HepG2 (cell line): ENCODE results near the gene CNP. TPM values are rescaled to one million over a fixed set of nuclear protein-coding genes. Genes with fewer than 3 reads are reported as not detected.

Source experiments
- ATAC-seq: fragments of 200-7000 bp; cut with Tn5 transposase; 3 replicates; pipeline ENCODE4 v1.9.1; 2020; ENCODE audit warnings: mild to moderate bottlenecking, moderate library complexity
- BruUV-seq: library from RNA; stranded (reverse); fragments of 400-500 nt; replicated peaks from 2 replicates; lab custom pipeline; 2021; lab: Mats Ljungman, UMichigan
- CTCF ChIA-PET: fragments of 300-600 bp; formaldehyde crosslinking; extraction: SDS; loops from one replicate; lab custom pipeline; 2021; ENCODE audit warnings: low total read pairs, inconsistent platforms, low intra/inter-chr PET ratio; lab: Yijun Ruan, JAX
- POLR2A ChIA-PET: fragments of 350-600 bp; sonication (Branson Sonifier 250); formaldehyde crosslinking; loops from one replicate; lab custom pipeline; 2020; ENCODE audit warnings: antibody characterized with exemption, inconsistent platforms; lab: Yijun Ruan, JAX
- DNase-seq: peaks from one replicate; pipeline ENCODE4 v3.0.0-alpha.2; 2015; ENCODE audit warnings: low spot score
- FAIRE-seq: peaks from 3 replicates; lab custom pipeline; 2011; peaks lifted over from hg19 to GRCh38; lab: Jason Lieb, UNC
- H2AFZ ChIP-seq: one replicate; pipeline ENCODE4 v1.6.1; 2011; ENCODE audit warnings: low read length, inconsistent platforms
- H3K27ac ChIP-seq: fragments of 300-600 bp; 3 replicates; pipeline ENCODE4 v1.8.0; 2011; ENCODE audit warnings: mixed run types, mild to moderate bottlenecking, mixed read lengths, low read length, inconsistent platforms; ENCODE audit not compliant: insufficient read depth; ENCODE audit errors: extremely low read length
- H3K27me3 ChIP-seq, 2 experiments: fragments of 200-600 bp in 1 of 2; 2 replicates in 1 of 2; 3 replicates in 1 of 2; pipeline versions ENCODE4 v1.6.0 to v1.8.0; 2011; ENCODE audit warnings: low read length in 2 of 2, mild to moderate bottlenecking in 2 of 2, moderate library complexity in 2 of 2, inconsistent platforms in 1 of 2; ENCODE audit not compliant: insufficient read depth in 2 of 2, control insufficient read depth in 1 of 2
- H3K36me3 ChIP-seq, 2 experiments: fragments of 200-600 bp in 1 of 2; replicated peaks in 1 of 2; 2 replicates in 1 of 2; 3 replicates in 1 of 2; pipeline versions ENCODE4 v1.5.1 to v1.8.0; 2011; ENCODE audit warnings: low read length in 2 of 2, inconsistent platforms in 1 of 2; ENCODE audit not compliant: insufficient read depth in 2 of 2, control insufficient read depth in 1 of 2
- H3K4me1 ChIP-seq: 2 replicates; pipeline ENCODE4 v1.5.1; 2012; ENCODE audit warnings: low read length, inconsistent platforms; ENCODE audit not compliant: insufficient read depth
- H3K4me2 ChIP-seq: 2 replicates; pipeline ENCODE4 v1.6.0; 2011; ENCODE audit warnings: low read depth, low read length, inconsistent platforms
- H3K4me3 ChIP-seq, 3 experiments: fragments of 200-600 bp in 1 of 3; sonication (generic), shearing (Covaris generic) in 1 of 3; replicated peaks in 1 of 3; 2 replicates each; pipeline ENCODE4 v1.5.1; 2011 to 2016; ENCODE audit warnings: low read length in 3 of 3, inconsistent platforms in 2 of 3, low read depth in 2 of 3, mild to moderate bottlenecking in 2 of 3, control low read depth in 1 of 3, mixed read lengths in 1 of 3; ENCODE audit not compliant: insufficient read depth in 1 of 3
- H3K79me2 ChIP-seq: one replicate; pipeline ENCODE4 v1.6.1; 2011; ENCODE audit warnings: low read length, inconsistent platforms; ENCODE audit not compliant: insufficient read depth
- H3K9ac ChIP-seq: 2 replicates; pipeline ENCODE4 v1.6.0; 2011; ENCODE audit warnings: mild to moderate bottlenecking, low read depth, low read length, inconsistent platforms; ENCODE audit not compliant: insufficient read depth
- H3K9me3 ChIP-seq: 2 replicates; pipeline ENCODE4 v1.5.1; 2012; ENCODE audit warnings: mild to moderate bottlenecking, low read length
- H4K20me1 ChIP-seq: 2 replicates; pipeline ENCODE4 v1.6.0; 2011; ENCODE audit warnings: inconsistent platforms, mild to moderate bottlenecking, low read length, moderate library complexity; ENCODE audit not compliant: insufficient read depth
- BRCA1 ChIP-seq: sonication (generic); formaldehyde crosslinking; IDR thresholded peaks from 2 replicates; pipeline ENCODE4 v1.4.0; 2020; ENCODE audit warnings: missing genetic modification reagents
- GZF1 ChIP-seq: sonication (generic); formaldehyde crosslinking; IDR thresholded peaks from 2 replicates; pipeline ENCODE4 v1.5.1; 2020; ENCODE audit warnings: mild to moderate bottlenecking, missing genetic modification reagents
- HNF4A ChIP-seq: sonication (generic); formaldehyde crosslinking; IDR thresholded peaks from 2 replicates; pipeline ENCODE4 v1.4.0; 2020; ENCODE audit warnings: missing genetic modification reagents
- IRX3 ChIP-seq: sonication (generic); formaldehyde crosslinking; IDR thresholded peaks from 2 replicates; pipeline ENCODE4 v1.8.1; 2023; ENCODE audit warnings: mild to moderate bottlenecking, low read depth, missing genetic modification reagents, borderline replicate concordance
- PPARG ChIP-seq: conservative IDR thresholded peaks from 2 replicates; pipeline ENCODE4 v1.6.1; 2016; ENCODE audit warnings: missing biosample characterization, missing genetic modification reagents
- PREB ChIP-seq: sonication (generic); formaldehyde crosslinking; IDR thresholded peaks from 2 replicates; pipeline ENCODE4 v1.4.0; 2020; ENCODE audit warnings: missing genetic modification reagents
- RBAK ChIP-seq: sonication (generic); formaldehyde crosslinking; IDR thresholded peaks from 2 replicates; pipeline ENCODE4 v1.5.1; 2020; ENCODE audit warnings: mild to moderate bottlenecking, missing genetic modification reagents
- ZNF33A ChIP-seq: sonication (generic); formaldehyde crosslinking; IDR thresholded peaks from 2 replicates; pipeline ENCODE4 v1.5.1; 2020; ENCODE audit warnings: missing genetic modification reagents, mild to moderate bottlenecking, moderate library complexity, borderline replicate concordance
- ZNF382 ChIP-seq: sonication (generic); formaldehyde crosslinking; IDR thresholded peaks from 2 replicates; pipeline ENCODE4 v1.5.0; 2020; ENCODE audit warnings: missing genetic modification reagents, mild to moderate bottlenecking, borderline replicate concordance
- ZNF629 ChIP-seq: sonication (generic); formaldehyde crosslinking; conservative IDR thresholded peaks from 2 replicates; pipeline ENCODE4 v1.5.0; 2020; ENCODE audit warnings: missing genetic modification reagents
- ZNF879 ChIP-seq: sonication (generic); formaldehyde crosslinking; IDR thresholded peaks from 2 replicates; pipeline ENCODE4 v1.8.1; 2023; ENCODE audit warnings: missing genetic modification reagents
- WGBS: methylation state at CpG from one replicate; pipeline ENCODE4 v1.1.6; 2017; ENCODE audit warnings: low lambda C conversion rate; 5-methylcytosine and 5-hydroxymethylcytosine counted together
- in situ Hi-C: cut with HindIII; loops from 2 replicates; pipeline ENCODE4 v1.10.0; 2017; ENCODE audit warnings: low pct_unique_long_range_greater_than_20kb; ENCODE audit not compliant: extremely low pct_ligation_motif_present
- intact Hi-C: fragments of 100-400 bp; cut with micrococcal nuclease; formaldehyde crosslinking; loops from one replicate; pipeline ENCODE4 v1.10.0; 2022; ENCODE audit not compliant: unreplicated experiment
- polyA plus RNA-seq, 8 experiments: library from polyadenylated mRNA; depleted of rRNA in 3 of 8; stranded (reverse) in 7 of 8; unstranded in 1 of 8; fragments of >200 nt; fragmentation: Illumina TruSeq in 4 of 8; extraction: Trizol in 4 of 8; gene quantifications; 2 replicates each; pipeline versions ENCODE4 v1.2.1 to v1.2.3, GENCODE V29; 2011 to 2016; ENCODE audit warnings: low read depth in 4 of 8, missing spikeins in 1 of 8, mixed read lengths in 1 of 8; ENCODE audit not compliant: insufficient read depth in 1 of 8
- total RNA-seq, 5 experiments: library from RNA; depleted of rRNA; stranded (reverse); fragments of >200 nt; fragmentation: Illumina TruSeq; extraction: Trizol; gene quantifications; 2 replicates each; pipeline ENCODE4 v1.2.3, GENCODE V29; 2016; ENCODE audit warnings: low read depth in 1 of 5
- TF ChIP-seq, protein P1 (sequence below): sonication (generic); formaldehyde crosslinking; IDR thresholded peaks from 2 replicates; pipeline ENCODE4 v1.4.0; 2020; ENCODE audit warnings: missing genetic modification reagents
- TF ChIP-seq, protein P2 (sequence below): sonication (generic); formaldehyde crosslinking; IDR thresholded peaks from 2 replicates; pipeline ENCODE4 v1.5.1; 2020; ENCODE audit warnings: missing genetic modification reagents, mild to moderate bottlenecking, borderline replicate concordance

Gene CNP
- total and polyA plus RNA-seq, 2 of the 13 experiments (the other 11 are each of a cell fraction or from before 2014, with no cell fraction given), result 97.2 to 161 TPM

GRCh38 chr17:41948762-41949460, 17.7 kb upstream of the CNP start:
- TF ChIP-seq PREB (no peak), ZNF382 (CRISPR knock-in tag) (no peak), HNF4A (CRISPR knock-in tag) (no peak), ZNF879 (CRISPR knock-in tag) (no peak), BRCA1 (CRISPR knock-in tag) (no peak), ZNF33A (CRISPR knock-in tag) (no peak), GZF1 (CRISPR knock-in tag) (no peak), PPARG (CRISPR knock-in tag) (no peak), ZNF629 (no peak), RBAK (CRISPR knock-in tag) (no peak), IRX3 (CRISPR knock-in tag) (no peak)
- TF ChIP-seq, protein P1, sequence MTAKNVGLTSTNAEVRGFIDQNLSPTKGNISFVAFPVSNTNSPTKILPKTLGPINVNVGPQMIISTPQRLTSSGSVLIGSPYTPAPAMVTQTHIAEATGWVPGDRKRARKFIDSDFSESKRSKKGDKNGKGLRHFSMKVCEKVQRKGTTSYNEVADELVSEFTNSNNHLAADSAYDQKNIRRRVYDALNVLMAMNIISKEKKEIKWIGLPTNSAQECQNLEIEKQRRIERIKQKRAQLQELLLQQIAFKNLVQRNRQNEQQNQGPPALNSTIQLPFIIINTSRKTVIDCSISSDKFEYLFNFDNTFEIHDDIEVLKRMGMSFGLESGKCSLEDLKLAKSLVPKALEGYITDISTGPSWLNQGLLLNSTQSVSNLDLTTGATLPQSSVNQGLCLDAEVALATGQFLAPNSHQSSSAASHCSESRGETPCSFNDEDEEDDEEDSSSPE (CRISPR knock-in tag), result no peak
- TF ChIP-seq, protein P2, sequence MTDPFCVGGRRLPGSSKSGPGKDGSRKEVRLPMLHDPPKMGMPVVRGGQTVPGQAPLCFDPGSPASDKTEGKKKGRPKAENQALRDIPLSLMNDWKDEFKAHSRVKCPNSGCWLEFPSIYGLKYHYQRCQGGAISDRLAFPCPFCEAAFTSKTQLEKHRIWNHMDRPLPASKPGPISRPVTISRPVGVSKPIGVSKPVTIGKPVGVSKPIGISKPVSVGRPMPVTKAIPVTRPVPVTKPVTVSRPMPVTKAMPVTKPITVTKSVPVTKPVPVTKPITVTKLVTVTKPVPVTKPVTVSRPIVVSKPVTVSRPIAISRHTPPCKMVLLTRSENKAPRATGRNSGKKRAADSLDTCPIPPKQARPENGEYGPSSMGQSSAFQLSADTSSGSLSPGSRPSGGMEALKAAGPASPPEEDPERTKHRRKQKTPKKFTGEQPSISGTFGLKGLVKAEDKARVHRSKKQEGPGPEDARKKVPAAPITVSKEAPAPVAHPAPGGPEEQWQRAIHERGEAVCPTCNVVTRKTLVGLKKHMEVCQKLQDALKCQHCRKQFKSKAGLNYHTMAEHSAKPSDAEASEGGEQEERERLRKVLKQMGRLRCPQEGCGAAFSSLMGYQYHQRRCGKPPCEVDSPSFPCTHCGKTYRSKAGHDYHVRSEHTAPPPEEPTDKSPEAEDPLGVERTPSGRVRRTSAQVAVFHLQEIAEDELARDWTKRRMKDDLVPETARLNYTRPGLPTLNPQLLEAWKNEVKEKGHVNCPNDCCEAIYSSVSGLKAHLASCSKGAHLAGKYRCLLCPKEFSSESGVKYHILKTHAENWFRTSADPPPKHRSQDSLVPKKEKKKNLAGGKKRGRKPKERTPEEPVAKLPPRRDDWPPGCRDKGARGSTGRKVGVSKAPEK (CRISPR knock-in tag), result no peak
- TF ChIP-seq, all 625 proteins: peak for 0
- H3K4me2 ChIP-seq, result no peak overlapping the region
- FAIRE-seq, result no peak
- intact Hi-C loops, result no loop called here
- in situ Hi-C loops, result no loop called here
- no peak; the same call in 2 of the 3 replicates for ATAC-seq
- H3K9me3 ChIP-seq, result no peaks in the 10 kb centered on the region
- CTCF ChIA-PET, result no interaction called here
- no peak overlapping the region for H2AFZ ChIP-seq
- H3K4me3 ChIP-seq, result no peak overlapping the region
- DNase-seq, result no peak
- H3K27ac ChIP-seq, result no peak overlapping the region
- no TSS peak for BruUV-seq
- no peaks in the 10 kb centered on the region for H3K79me2 ChIP-seq
- 78% methylated on average over 11 of the region's 11 CpGs for WGBS
- no peaks in the 10 kb centered on the region for H3K27me3 ChIP-seq
- POLR2A ChIA-PET, result interaction anchor here (1.9 kb wide), 2 partner anchors 11 to 18 kb away, joined by 5 to 7 read pairs; partner anchors contain the start of gene ODAD4
- no peaks in the 10 kb centered on the region for H4K20me1 ChIP-seq
- H3K36me3 ChIP-seq, result no peaks in the 10 kb centered on the region
- peaks cover 22% of the 10 kb centered on the region for H3K4me1 ChIP-seq
- H3K9ac ChIP-seq, result no peak overlapping the region
